Thyroid gland (tissue), 4 donors: ENCODE results near the gene NLK. TPM values are rescaled to one million over a fixed set of nuclear protein-coding genes. Genes with fewer than 3 reads are reported as not detected.
A peak's percentile ranks its signal among the peaks of the same experiment; 100 is the strongest.
"Not testable (repeated sequence)": the region's sequence is repeated elsewhere in the genome, so short reads cannot be mapped to it uniquely, and the experiment has no call there.

Source experiments
- DNase-seq, 2 donors: peaks; one replicate each; pipeline ENCODE4 v3.0.0-alpha.2; 2019
- H3K27ac ChIP-seq, 3 donors: fragments of 200-600 bp; sonication (generic); 1 replicate in 2 of 3; 2 replicates in 1 of 3; pipeline ENCODE4 v1.5.1; 2016 to 2019; ENCODE audit warnings: mild to moderate bottlenecking in 1 of 3, moderate library complexity in 1 of 3
- H3K27me3 ChIP-seq: fragments of 200-600 bp; sonication (generic); one replicate; pipeline ENCODE4 v1.5.1; 2019
- H3K36me3 ChIP-seq, 2 donors: fragments of 200-600 bp; sonication (generic); one replicate each; pipeline ENCODE4 v1.5.1; 2016 to 2019
- H3K4me1 ChIP-seq, 2 donors: fragments of 200-600 bp; sonication (generic); one replicate each; pipeline ENCODE4 v1.5.1; 2017 to 2019
- H3K4me3 ChIP-seq, 3 donors: fragments of 200-600 bp; sonication (generic); replicated peaks in 1 of 3; 1 replicate in 2 of 3; 2 replicates in 1 of 3; pipeline ENCODE4 v1.5.1; 2016; ENCODE audit warnings: mild to moderate bottlenecking in 1 of 3
- H3K9me3 ChIP-seq: fragments of 200-600 bp; sonication (generic); one replicate; pipeline ENCODE4 v1.5.1; 2017
- CTCF ChIP-seq, 6 experiments: fragments of 200-600 bp in 3 of 6; fragments of 450-650 bp in 3 of 6; sonication (generic) in 3 of 6; IDR thresholded peaks; one replicate each; pipeline ENCODE4 v1.5.1; 2016 to 2019; ENCODE audit warnings: antibody characterized with exemption in 6 of 6, mild to moderate bottlenecking in 2 of 6, inconsistent platforms in 1 of 6, moderate library complexity in 1 of 6
- POLR2A ChIP-seq, 2 donors: fragments of 450-650 bp; IDR thresholded peaks; one replicate each; pipeline ENCODE4 v1.6.1; 2017; ENCODE audit warnings: antibody characterized with exemption in 2 of 2, mild to moderate bottlenecking in 2 of 2, moderate library complexity in 1 of 2
- WGBS, 2 donors: methylation state at CpG; one replicate each; pipeline ENCODE4 v1.1.5; 2017; 5-methylcytosine and 5-hydroxymethylcytosine counted together
- intact Hi-C: fragments of 100-400 bp; cut with DNase I; formaldehyde crosslinking; loops from one replicate; pipeline ENCODE4 v1.15.1; 2023
- total RNA-seq, 4 donors: library from RNA; depleted of rRNA; stranded (reverse); fragments of >200 nt; gene quantifications; one replicate each; pipeline ENCODE4 v1.2.3, GENCODE V29; 2016

NLK gene
- total RNA-seq, 4 donors from 2014 or later, result 37.7 to 54.2 (median 46.0) TPM

DNA sequence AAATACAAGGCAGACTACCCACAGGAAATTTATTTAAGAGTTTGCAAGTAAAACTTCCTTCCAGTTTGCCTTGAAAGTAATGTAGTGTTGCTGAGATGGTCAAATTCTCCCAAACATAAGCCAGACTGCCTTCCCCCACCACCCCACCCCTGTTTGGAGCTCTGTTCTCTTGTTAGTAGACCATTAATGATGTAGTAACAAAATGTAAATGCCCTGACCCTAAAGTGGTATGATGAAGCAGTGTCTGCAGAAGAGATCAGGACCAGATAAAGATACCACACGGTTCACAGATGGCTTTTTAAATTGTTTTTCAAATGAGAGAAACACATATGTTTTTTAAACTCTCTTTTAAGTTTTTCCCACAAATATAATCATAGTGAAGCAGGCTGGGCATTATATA is 140.1 kb downstream of the NLK start:
- no peak overlapping the region for H3K27ac ChIP-seq
- no peak overlapping the region for H3K4me3 ChIP-seq
- 70 to 79% methylated on average over 1 of the region's 1 CpG for WGBS, 2 donors
- no peak for DNase-seq
- no peak for TF ChIP-seq POLR2A (IDR thresholded peaks at IDR 0.05)
- no peak for TF ChIP-seq CTCF (IDR thresholded peaks at IDR 0.05)
- intact Hi-C loops, result no loop called here
- H3K9me3 ChIP-seq, result no peaks in the 10 kb centered on the region
- H3K4me1 ChIP-seq, result no peaks in the 10 kb centered on the region
- no peaks in the 10 kb centered on the region for H3K36me3 ChIP-seq
- no peaks in the 10 kb centered on the region for H3K27me3 ChIP-seq

DNA sequence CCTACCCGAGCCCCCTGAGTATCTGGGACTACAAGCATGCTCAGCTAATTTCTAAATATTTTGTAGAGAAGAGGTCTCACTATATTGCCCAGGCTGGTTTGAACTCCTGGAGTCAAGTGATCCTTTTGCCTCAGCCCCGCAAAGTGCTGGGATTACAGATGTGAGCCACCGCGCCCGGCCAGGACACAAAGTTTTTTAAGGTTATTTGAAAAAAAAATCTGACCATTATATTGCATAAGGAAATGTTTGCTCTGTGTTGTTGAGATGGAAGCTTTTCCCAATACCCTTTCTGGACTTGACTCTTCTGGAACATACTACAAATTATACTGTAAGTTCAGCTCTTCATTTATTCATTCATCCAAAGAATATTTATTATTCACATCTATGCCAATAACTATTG is 143.2 kb downstream of the NLK start:
- intact Hi-C loops, result no loop called here
- H3K4me3 ChIP-seq, result no peak overlapping the region
- H3K4me1 ChIP-seq, result peaks cover 0 to 4% of the 10 kb centered on the region in 2 donors
- no peak for DNase-seq
- H3K36me3 ChIP-seq, result no peaks in the 10 kb centered on the region
- H3K9me3 ChIP-seq, result no peaks in the 10 kb centered on the region
- WGBS, 2 donors, result 97 to 99% methylated on average over 5 of the region's 5 CpGs
- no peak overlapping the region for H3K27ac ChIP-seq
- TF ChIP-seq POLR2A (IDR thresholded peaks at IDR 0.05), result no peak
- no peak for TF ChIP-seq CTCF (IDR thresholded peaks at IDR 0.05)
- no peaks in the 10 kb centered on the region for H3K27me3 ChIP-seq

GRCh38 chr17:28186472-28186871 is 144.0 kb downstream of the NLK start:
- intact Hi-C loops, H3K4me1 ChIP-seq, DNase-seq, H3K4me3 ChIP-seq, H3K9me3 ChIP-seq, H3K27ac ChIP-seq, H3K36me3 ChIP-seq, H3K27me3 ChIP-seq: not testable (repeated sequence)
- 97 to 99% methylated on average over 3 of the region's 3 CpGs for WGBS, 2 donors

- Histone ChIP-seq H3K27ac (no peak overlapping the region), H3K27me3 (no peaks in the 10 kb centered on the region), H3K9me3 (no peaks in the 10 kb centered on the region), H3K36me3 (peaks cover 0 to 4% of the 10 kb centered on the region in 2 donors), H3K4me1 (peaks cover 0 to 7% of the 10 kb centered on the region in 2 donors), H3K4me3 (no peak overlapping the region)
- DNase-seq, result no peak
- WGBS, 2 donors, result 93 to 97% methylated on average over 2 of the region's 2 CpGs
- no peak for TF ChIP-seq CTCF (IDR thresholded peaks at IDR 0.05)
- no peak for TF ChIP-seq POLR2A (IDR thresholded peaks at IDR 0.05)
- intact Hi-C loops, result no loop called here
Observed at GRCh38 chr17:28187931-28188330, 145.5 kb downstream of the NLK start.

DNA sequence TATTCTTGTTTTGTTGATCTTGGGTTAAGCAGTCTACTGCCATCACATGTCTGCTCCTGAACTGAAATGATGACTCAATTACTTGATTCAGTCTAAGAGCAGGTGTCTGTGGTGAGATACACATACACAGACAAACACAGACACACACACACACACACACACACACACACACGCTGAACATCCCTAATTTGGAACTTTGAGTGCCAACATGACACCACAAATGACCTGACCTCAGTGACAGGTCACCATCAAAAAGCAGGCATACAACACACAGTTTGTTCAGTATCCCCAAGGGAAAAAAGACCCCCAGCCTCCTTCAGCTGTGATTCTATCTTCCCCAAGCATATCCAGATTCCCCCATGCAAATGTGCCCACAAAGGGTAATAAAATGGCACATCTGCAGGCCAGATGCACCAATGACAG is 146.4 kb downstream of the NLK start:
- Histone ChIP-seq H3K27me3 (no peaks in the 10 kb centered on the region), H3K27ac (no peak overlapping the region), H3K9me3 (no peaks in the 10 kb centered on the region), H3K4me3 (no peak overlapping the region), H3K4me1 (peaks cover 0 to 13% of the 10 kb centered on the region in 2 donors), H3K36me3 (peaks cover 0 to 4% of the 10 kb centered on the region in 2 donors)
- WGBS, 2 donors, result 78 to 82% methylated on average over 1 of the region's 1 CpG
- intact Hi-C loops, result no loop called here
- no peak for DNase-seq
- TF ChIP-seq CTCF (IDR thresholded peaks at IDR 0.05) (no peak), POLR2A (IDR thresholded peaks at IDR 0.05) (no peak)

DNA sequence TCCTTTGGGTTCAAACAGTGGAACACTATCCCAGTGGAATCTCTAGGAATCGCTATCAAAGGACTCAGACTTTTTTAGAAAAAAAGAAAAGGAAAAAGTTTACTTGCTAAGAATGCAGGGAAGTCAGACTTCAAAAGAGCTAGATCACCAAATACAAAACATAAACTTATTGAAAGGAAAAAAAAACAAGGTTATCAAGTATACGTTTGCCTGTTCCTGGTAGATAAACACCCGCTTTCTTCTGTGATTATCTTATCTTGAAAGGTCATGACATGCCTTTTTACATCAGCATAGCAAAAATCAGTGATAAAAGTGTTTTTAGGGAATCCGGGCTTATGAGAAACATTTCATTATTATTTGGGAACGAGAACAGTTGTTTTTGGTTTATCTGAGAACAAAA is 147.2 kb downstream of the NLK start:
- H3K4me1 ChIP-seq, result peaks cover 0 to 13% of the 10 kb centered on the region in 2 donors
- DNase-seq, result no peak
- TF ChIP-seq POLR2A (IDR thresholded peaks at IDR 0.05), result no peak
- TF ChIP-seq CTCF (IDR thresholded peaks at IDR 0.05), result no peak
- H3K27ac ChIP-seq, result peak overlapping the region in 1 of 3 donors; percentile 1
- no peaks in the 10 kb centered on the region for H3K27me3 ChIP-seq
- 73 to 82% methylated on average over 5 of the region's 5 CpGs for WGBS, 2 donors
- no peaks in the 10 kb centered on the region for H3K9me3 ChIP-seq
- H3K4me3 ChIP-seq, result no peak overlapping the region
- intact Hi-C loops, result no loop called here
- H3K36me3 ChIP-seq, result peaks cover 0 to 4% of the 10 kb centered on the region in 2 donors
